Progenitor cell of endocrine pancreas (in vitro differentiated cells): ENCODE results near the gene RAPGEF2. TPM values are rescaled to one million over a fixed set of nuclear protein-coding genes. Genes with fewer than 3 reads are reported as not detected.
A peak's percentile ranks its signal among the peaks of the same experiment; 100 is the strongest.

ENCODE experiments used
- DNase-seq: peaks from one replicate; pipeline ENCODE4 v3.0.0; 2021; ENCODE audit warnings: low spot score; ENCODE audit not compliant: unreplicated experiment
- H3K27ac Mint-ChIP-seq: 2 replicates; pipeline ENCODE4 v1.8.0; 2021; ENCODE audit warnings: mild to moderate bottlenecking, moderate library complexity, mixed read lengths
- H3K27me3 Mint-ChIP-seq: 2 replicates; pipeline ENCODE4 v1.8.0; 2021; ENCODE audit warnings: mixed read lengths
- H3K36me3 Mint-ChIP-seq: 2 replicates; pipeline ENCODE4 v1.8.0; 2022; ENCODE audit warnings: mixed read lengths; ENCODE audit not compliant: insufficient read depth
- H3K4me1 Mint-ChIP-seq: 2 replicates; pipeline ENCODE4 v1.8.0; 2021; ENCODE audit warnings: low read depth, mixed read lengths
- H3K4me3 Mint-ChIP-seq: 2 replicates; pipeline ENCODE4 v1.8.0; 2021; ENCODE audit warnings: low read depth, mild to moderate bottlenecking, moderate library complexity, mixed read lengths
- H3K9me3 Mint-ChIP-seq: 2 replicates; pipeline ENCODE4 v1.8.0; 2021; ENCODE audit warnings: low read depth, mixed read lengths
- total RNA-seq: library from RNA; stranded (reverse); gene quantifications from 2 replicates; pipeline ENCODE4 v1.2.1, GENCODE V29; 2021
- TF ChIP-seq, protein P1 (sequence below): fragments of 200-600 bp; sonication (generic); IDR thresholded peaks from one replicate; pipeline ENCODE4 v1.5.0; 2021; ENCODE audit warnings: antibody characterized with exemption, mild to moderate bottlenecking; ENCODE audit not compliant: unreplicated experiment

Gene RAPGEF2
- total RNA-seq, 1 donor from 2014 or later, result 68.9 TPM

DNA sequence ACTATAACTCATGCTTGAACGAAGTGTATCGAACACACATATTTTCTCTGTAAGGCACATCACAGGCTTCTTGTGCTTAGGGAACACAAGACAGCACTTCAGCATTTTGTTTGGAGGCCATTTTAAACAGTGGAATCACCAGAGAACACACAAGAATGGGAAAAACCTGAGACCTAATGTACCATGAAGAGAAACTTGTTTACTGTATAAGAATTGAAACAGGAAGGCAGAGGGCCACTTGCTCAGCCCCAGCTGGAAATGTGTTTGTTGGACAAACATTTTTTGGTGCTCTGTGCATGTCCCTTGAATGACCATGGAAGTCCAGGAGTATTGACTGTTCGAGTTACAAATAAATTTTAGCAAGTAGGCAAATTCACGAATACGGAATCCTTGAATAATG, 47.5 kb downstream of the RAPGEF2 start:
- TF ChIP-seq, protein P1, sequence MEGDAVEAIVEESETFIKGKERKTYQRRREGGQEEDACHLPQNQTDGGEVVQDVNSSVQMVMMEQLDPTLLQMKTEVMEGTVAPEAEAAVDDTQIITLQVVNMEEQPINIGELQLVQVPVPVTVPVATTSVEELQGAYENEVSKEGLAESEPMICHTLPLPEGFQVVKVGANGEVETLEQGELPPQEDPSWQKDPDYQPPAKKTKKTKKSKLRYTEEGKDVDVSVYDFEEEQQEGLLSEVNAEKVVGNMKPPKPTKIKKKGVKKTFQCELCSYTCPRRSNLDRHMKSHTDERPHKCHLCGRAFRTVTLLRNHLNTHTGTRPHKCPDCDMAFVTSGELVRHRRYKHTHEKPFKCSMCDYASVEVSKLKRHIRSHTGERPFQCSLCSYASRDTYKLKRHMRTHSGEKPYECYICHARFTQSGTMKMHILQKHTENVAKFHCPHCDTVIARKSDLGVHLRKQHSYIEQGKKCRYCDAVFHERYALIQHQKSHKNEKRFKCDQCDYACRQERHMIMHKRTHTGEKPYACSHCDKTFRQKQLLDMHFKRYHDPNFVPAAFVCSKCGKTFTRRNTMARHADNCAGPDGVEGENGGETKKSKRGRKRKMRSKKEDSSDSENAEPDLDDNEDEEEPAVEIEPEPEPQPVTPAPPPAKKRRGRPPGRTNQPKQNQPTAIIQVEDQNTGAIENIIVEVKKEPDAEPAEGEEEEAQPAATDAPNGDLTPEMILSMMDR, result no peak
- Mint-ChIP-seq H3K4me1 (peaks cover 38% of the 10 kb centered on the region), H3K9me3 (no peaks in the 10 kb centered on the region), H3K4me3 (no peak overlapping the region), H3K27me3 (no peaks in the 10 kb centered on the region), H3K36me3 (peaks cover 1% of the 10 kb centered on the region), H3K27ac (peak overlapping the region; percentile 40)
- DNase-seq, result no peak

DNA sequence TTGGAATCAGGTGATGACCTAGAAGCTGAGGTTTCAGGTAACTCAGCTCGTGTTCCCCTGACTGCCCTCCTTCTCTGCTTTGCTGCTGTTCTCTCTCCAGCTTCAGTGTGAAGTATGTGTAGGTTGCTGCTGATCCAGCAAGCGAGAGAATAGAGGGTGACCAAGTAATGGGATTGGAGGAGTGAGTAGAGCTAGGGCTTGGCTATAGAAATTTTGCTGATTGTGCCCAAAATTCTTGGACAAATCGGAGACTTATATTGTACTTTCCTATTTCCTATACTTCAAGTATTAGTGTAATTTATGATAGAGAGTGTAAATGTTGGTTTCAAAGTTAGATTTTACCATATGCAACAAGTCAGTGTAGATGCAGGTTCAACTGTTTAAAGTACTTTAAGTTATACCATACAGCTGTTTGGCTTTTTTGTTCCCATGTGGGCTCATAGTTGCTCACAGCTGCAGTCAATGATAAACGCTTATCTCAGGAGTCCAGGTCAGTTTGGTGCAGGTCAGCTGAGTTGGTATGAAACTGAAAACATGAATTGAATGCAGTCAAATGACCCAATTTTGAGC, 48.0 kb downstream of the RAPGEF2 start:
- Mint-ChIP-seq H3K27me3 (no peaks in the 10 kb centered on the region), H3K4me1 (peaks cover 34% of the 10 kb centered on the region), H3K4me3 (peak overlapping the region; percentile 10), H3K36me3 (peaks cover 1% of the 10 kb centered on the region), H3K27ac (peak overlapping the region; percentile 40), H3K9me3 (no peaks in the 10 kb centered on the region)
- no peak for DNase-seq
- TF ChIP-seq, protein P1, result no peak

DNA sequence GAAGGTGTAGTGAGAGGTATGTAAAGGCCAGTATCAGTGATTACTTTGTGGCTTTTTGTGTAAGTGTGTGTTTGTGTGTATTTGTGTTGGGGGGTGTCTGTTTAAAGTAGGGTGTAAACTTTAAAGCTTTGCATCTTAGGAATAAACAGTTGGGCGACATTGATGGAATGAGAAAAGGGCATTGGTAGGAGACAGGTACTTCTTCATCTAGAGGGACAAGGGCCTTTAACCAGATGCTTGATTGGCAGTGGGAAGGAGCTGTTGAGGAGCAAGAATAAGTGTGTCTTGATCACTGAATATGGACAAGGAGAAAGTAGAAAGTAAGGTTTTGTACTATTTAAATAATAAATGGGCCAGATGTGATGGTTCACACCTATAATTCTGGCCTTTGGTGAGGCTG, 48.8 kb downstream of the RAPGEF2 start:
- Mint-ChIP-seq H3K27me3 (no peaks in the 10 kb centered on the region), H3K9me3 (no peaks in the 10 kb centered on the region), H3K36me3 (peaks cover 1% of the 10 kb centered on the region), H3K4me3 (no peak overlapping the region), H3K27ac (no peak overlapping the region), H3K4me1 (peaks cover 34% of the 10 kb centered on the region)
- DNase-seq, result no peak
- TF ChIP-seq, protein P1, result no peak

DNA sequence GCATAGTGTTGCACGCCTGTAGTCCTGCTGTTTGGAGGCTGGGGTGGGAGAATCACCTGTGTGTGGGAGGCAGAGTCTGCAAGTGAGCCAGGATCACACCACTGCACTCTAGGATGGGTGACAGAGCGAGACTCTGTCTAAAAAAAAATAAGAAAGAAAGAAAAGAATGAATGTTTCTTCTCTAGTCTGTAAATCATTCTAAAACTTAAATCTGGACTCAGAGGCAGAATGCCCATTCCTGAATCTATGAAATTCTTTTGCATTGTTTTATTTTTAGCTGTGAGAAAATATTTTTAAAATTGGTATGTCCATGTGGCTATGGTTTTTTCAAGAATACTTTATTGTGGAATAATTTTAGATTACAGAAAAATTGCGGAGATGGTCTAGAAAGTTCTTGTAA, 49.3 kb downstream of the RAPGEF2 start:
- TF ChIP-seq, protein P1, result no peak
- no peak overlapping the region for H3K4me3 Mint-ChIP-seq
- H3K27ac Mint-ChIP-seq, result no peak overlapping the region
- H3K4me1 Mint-ChIP-seq, result peaks cover 37% of the 10 kb centered on the region
- DNase-seq, result no peak
- no peaks in the 10 kb centered on the region for H3K27me3 Mint-ChIP-seq
- H3K9me3 Mint-ChIP-seq, result no peaks in the 10 kb centered on the region
- H3K36me3 Mint-ChIP-seq, result peaks cover 1% of the 10 kb centered on the region

DNA sequence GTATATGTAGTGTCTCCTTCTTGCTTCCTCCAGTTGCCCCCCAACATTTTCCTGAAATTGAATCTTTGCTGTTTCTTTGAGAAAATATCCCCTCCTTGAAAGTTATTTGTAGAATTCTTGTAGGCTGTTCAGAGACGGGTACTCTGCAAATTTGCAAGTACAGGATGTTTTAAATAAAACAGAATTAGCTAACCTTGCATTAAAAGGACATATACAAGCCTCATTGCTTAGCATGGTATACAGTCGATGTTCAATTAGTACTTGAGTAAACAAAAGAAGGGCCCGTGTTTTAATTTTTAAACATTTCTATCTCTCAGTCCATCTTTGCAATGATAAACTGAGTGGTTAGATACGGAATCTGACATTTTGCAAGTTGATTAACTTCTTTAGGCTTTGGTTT, 50.8 kb downstream of the RAPGEF2 start:
- no peaks in the 10 kb centered on the region for H3K27me3 Mint-ChIP-seq
- TF ChIP-seq, protein P1, result no peak
- peaks cover 48% of the 10 kb centered on the region for H3K4me1 Mint-ChIP-seq
- peaks cover 1% of the 10 kb centered on the region for H3K36me3 Mint-ChIP-seq
- DNase-seq, result no peak
- H3K4me3 Mint-ChIP-seq, result no peak overlapping the region
- no peaks in the 10 kb centered on the region for H3K9me3 Mint-ChIP-seq
- no peak overlapping the region for H3K27ac Mint-ChIP-seq
